DOHH2 (cell line): ENCODE data around the gene EML6.

Source experiments
- CTCF ChIP-seq: fragments of 200-600 bp; sonication (generic); IDR thresholded peaks from one replicate; pipeline ENCODE4 v1.5.1; 2014; ENCODE audit warnings: antibody characterized with exemption, mild to moderate bottlenecking, low read depth, low read length; ENCODE audit not compliant: poor library complexity, severe bottlenecking
- EZH2phosphoT487 ChIP-seq: fragments of 200-600 bp; sonication (generic); IDR thresholded peaks from 2 replicates; pipeline ENCODE4 v1.6.1; 2017; ENCODE audit warnings: borderline replicate concordance, mild to moderate bottlenecking, antibody characterized with exemption, low read length, moderate library complexity, mixed read lengths

DNA sequence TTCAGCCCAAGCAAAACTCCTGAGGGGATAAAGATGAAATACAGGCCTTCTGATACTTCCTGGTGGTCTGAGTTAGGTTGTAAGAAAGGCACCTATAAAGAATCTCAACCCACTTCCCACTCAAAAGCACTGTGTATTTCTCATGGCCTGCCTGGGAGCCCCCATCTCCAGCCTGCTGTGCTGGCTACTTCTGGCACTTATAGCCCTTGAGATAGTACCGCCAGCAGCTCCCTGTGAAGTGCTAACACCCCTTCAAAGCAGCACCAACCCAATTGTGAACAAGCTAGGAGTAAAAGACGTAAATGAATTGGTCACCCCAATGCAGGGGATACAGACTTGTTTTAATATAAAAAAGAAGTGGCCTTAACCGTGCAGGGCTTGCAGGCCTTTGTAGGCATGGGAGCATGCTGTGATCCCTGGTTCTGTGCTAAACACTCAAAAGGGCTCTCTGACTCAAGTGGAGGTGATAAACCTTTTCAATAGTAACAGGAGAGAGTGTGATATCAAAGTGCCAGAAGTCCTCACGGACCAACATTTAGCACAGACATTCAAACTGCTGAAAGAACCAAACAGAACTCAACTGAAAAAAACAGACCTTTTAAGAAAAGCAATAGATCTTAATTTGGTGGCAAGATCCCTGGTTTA, 246.0 kb downstream of the EML6 start:
- TF ChIP-seq CTCF = no peak
- TF ChIP-seq EZH2phosphoT487 = no peak
